HEK293 (cell line): Measurements from ENCODE around the gene POLR3C.

Experiments used
- CTCF ChIA-PET: fragments of 350-600 bp; formaldehyde crosslinking; extraction: SDS; loops from one replicate; lab custom pipeline; 2021; ENCODE audit warnings: antibody characterized with exemption; lab: Yijun Ruan, JAX
- POLR2A ChIA-PET: fragments of 300-600 bp; formaldehyde crosslinking; extraction: SDS; loops from one replicate; lab custom pipeline; 2020; ENCODE audit warnings: antibody characterized with exemption, inconsistent platforms; lab: Yijun Ruan, JAX
- H3K27ac ChIP-seq: fragments of 200-500 bp; sonication (Bioruptor generic); 2 replicates; pipeline ENCODE4 v1.5.1; 2014; ENCODE audit warnings: low read depth, low read length, control low read depth, inconsistent platforms; ENCODE audit errors: extremely low read depth
- H3K36me3 ChIP-seq, 2 experiments: fragments of 200-500 bp in 1 of 2; sonication (Bioruptor generic) in 1 of 2; 1 replicate in 1 of 2; 2 replicates in 1 of 2; pipeline ENCODE4 v1.5.1; 2014 to 2017; ENCODE audit warnings: inconsistent platforms in 2 of 2, low read length in 2 of 2; ENCODE audit not compliant: control insufficient read depth in 2 of 2, insufficient read depth in 1 of 2
- H3K4me1 ChIP-seq: fragments of 200-500 bp; sonication (Bioruptor generic); 2 replicates; pipeline ENCODE4 v1.5.1; 2014; ENCODE audit warnings: mild to moderate bottlenecking, low read length, inconsistent platforms; ENCODE audit not compliant: control insufficient read depth, insufficient read depth
- H3K4me3 ChIP-seq: 2 replicates; pipeline ENCODE4 v1.5.1; 2011; ENCODE audit warnings: low read depth, mild to moderate bottlenecking, control low read depth, low read length, moderate library complexity
- H3K9me3 ChIP-seq: fragments of 200-500 bp; sonication (Bioruptor generic); 2 replicates; pipeline ENCODE4 v1.5.1; 2014; ENCODE audit warnings: low read depth, low read length, inconsistent platforms; ENCODE audit not compliant: control insufficient read depth, insufficient read depth
- ATF2 ChIP-seq: fragments of 450-650 bp; formaldehyde crosslinking; IDR thresholded peaks from 2 replicates; pipeline ENCODE4 v1.5.1; 2016; ENCODE audit warnings: missing biosample characterization, missing genetic modification characterization, low read depth
- BCL11A ChIP-seq: fragments of 450-650 bp; formaldehyde crosslinking; IDR thresholded peaks from 2 replicates; pipeline ENCODE4 v1.5.1; 2016; ENCODE audit warnings: low read depth, missing biosample characterization, missing genetic modification characterization
- BCL11B ChIP-seq: fragments of 450-650 bp; formaldehyde crosslinking; IDR thresholded peaks from 2 replicates; pipeline ENCODE4 v1.5.1; 2016; ENCODE audit warnings: low read depth, missing biosample characterization, missing genetic modification characterization
- EGR2 ChIP-seq: fragments of 450-650 bp; formaldehyde crosslinking; IDR thresholded peaks from 2 replicates; pipeline ENCODE4 v1.5.1; 2016; ENCODE audit warnings: low read depth, missing biosample characterization, missing genetic modification characterization
- GLIS2 ChIP-seq: fragments of 450-650 bp; formaldehyde crosslinking; IDR thresholded peaks from 2 replicates; pipeline ENCODE4 v1.5.1; 2016; ENCODE audit warnings: missing biosample characterization, missing genetic modification characterization
- KLF1 ChIP-seq: fragments of 450-650 bp; formaldehyde crosslinking; IDR thresholded peaks from 2 replicates; pipeline ENCODE4 v1.5.1; 2016; ENCODE audit warnings: missing biosample characterization, missing genetic modification characterization
- KLF10 ChIP-seq: fragments of 450-650 bp; IDR thresholded peaks from 2 replicates; pipeline ENCODE4 v1.5.1; 2018; ENCODE audit warnings: missing biosample characterization, mild to moderate bottlenecking, missing genetic modification characterization
- KLF16 ChIP-seq: fragments of 450-650 bp; formaldehyde crosslinking; IDR thresholded peaks from 2 replicates; pipeline ENCODE4 v1.5.1; 2017; ENCODE audit warnings: missing biosample characterization, missing genetic modification characterization
- KLF9 ChIP-seq: fragments of 450-650 bp; formaldehyde crosslinking; IDR thresholded peaks from 2 replicates; pipeline ENCODE4 v1.5.1; 2016; ENCODE audit warnings: missing biosample characterization, missing genetic modification characterization, low read depth
- PRDM10 ChIP-seq: fragments of 450-650 bp; formaldehyde crosslinking; IDR thresholded peaks from 2 replicates; pipeline ENCODE4 v1.5.1; 2016; ENCODE audit warnings: missing biosample characterization, missing genetic modification characterization
- SETDB1 ChIP-seq: IDR thresholded peaks from one replicate; pipeline ENCODE4 v1.6.1; 2017; ENCODE audit warnings: mild to moderate bottlenecking, low read length, moderate library complexity, mixed read lengths; ENCODE audit not compliant: insufficient read length
- ZBTB17 ChIP-seq: fragments of 450-650 bp; formaldehyde crosslinking; IDR thresholded peaks from 2 replicates; pipeline ENCODE4 v1.5.1; 2016; ENCODE audit warnings: missing biosample characterization, missing genetic modification characterization
- ZBTB20 ChIP-seq: fragments of 450-650 bp; formaldehyde crosslinking; IDR thresholded peaks from 2 replicates; pipeline ENCODE4 v1.5.1; 2016; ENCODE audit warnings: missing biosample characterization, missing genetic modification characterization
- ZBTB21 ChIP-seq: fragments of 450-650 bp; formaldehyde crosslinking; IDR thresholded peaks from 2 replicates; pipeline ENCODE4 v1.5.1; 2017; ENCODE audit warnings: missing biosample characterization, missing genetic modification characterization
- ZBTB7A ChIP-seq: fragments of 450-650 bp; formaldehyde crosslinking; IDR thresholded peaks from 2 replicates; pipeline ENCODE4 v1.5.1; 2016; ENCODE audit warnings: low read depth, missing biosample characterization, missing genetic modification characterization
- ZNF146 ChIP-seq: fragments of 450-650 bp; formaldehyde crosslinking; IDR thresholded peaks from 2 replicates; pipeline ENCODE4 v1.5.1; 2016; ENCODE audit warnings: missing biosample characterization, missing genetic modification characterization
- ZNF341 ChIP-seq: fragments of 450-650 bp; formaldehyde crosslinking; IDR thresholded peaks from 2 replicates; pipeline ENCODE4; 2016; ENCODE audit warnings: low read depth, missing biosample characterization, missing genetic modification characterization
- ZNF354C ChIP-seq: fragments of 450-650 bp; formaldehyde crosslinking; IDR thresholded peaks from 2 replicates; pipeline ENCODE4 v1.5.1; 2016; ENCODE audit warnings: missing biosample characterization, missing genetic modification characterization, low read depth, borderline replicate concordance
- ZNF391 ChIP-seq: fragments of 450-650 bp; formaldehyde crosslinking; IDR thresholded peaks from 2 replicates; pipeline ENCODE4 v1.5.1; 2016; ENCODE audit warnings: low read depth, missing biosample characterization, missing genetic modification characterization, borderline replicate concordance
- ZNF555 ChIP-seq: fragments of 450-650 bp; formaldehyde crosslinking; conservative IDR thresholded peaks from 2 replicates; pipeline ENCODE4 v1.5.1; 2017; ENCODE audit warnings: missing biosample characterization, mild to moderate bottlenecking, missing genetic modification characterization, inconsistent platforms
- ZNF558 ChIP-seq: fragments of 450-650 bp; formaldehyde crosslinking; IDR thresholded peaks from 2 replicates; pipeline ENCODE4 v1.5.1; 2016; ENCODE audit warnings: missing biosample characterization, missing genetic modification characterization
- ZNF621 ChIP-seq: fragments of 450-650 bp; formaldehyde crosslinking; IDR thresholded peaks from 2 replicates; pipeline ENCODE4 v1.5.1; 2017; ENCODE audit warnings: missing biosample characterization, missing genetic modification characterization
- ZNF629 ChIP-seq: fragments of 450-650 bp; formaldehyde crosslinking; IDR thresholded peaks from 2 replicates; pipeline ENCODE4 v1.5.1; 2017; ENCODE audit warnings: missing biosample characterization, missing genetic modification characterization
- ZNF76 ChIP-seq: fragments of 450-650 bp; formaldehyde crosslinking; IDR thresholded peaks from 2 replicates; pipeline ENCODE4; 2016; ENCODE audit warnings: low read depth, missing biosample characterization, missing genetic modification characterization, borderline replicate concordance
- ZSCAN5A ChIP-seq: fragments of 450-650 bp; formaldehyde crosslinking; IDR thresholded peaks from 2 replicates; pipeline ENCODE4 v1.5.1; 2016; ENCODE audit warnings: missing biosample characterization, missing genetic modification characterization

Gene POLR3C

GRCh38 chr1:145858238-145858900 lies 34.4 kb downstream of the POLR3C start (continued):
- TF ChIP-seq PRDM10 (tag by site-specific recombination) (peak; percentile 87), EGR2 (tag by site-specific recombination) (peak; percentile 17; the same call in 1 of the 2 replicates), GLIS2 (tag by site-specific recombination) (peak; percentile 42), ZNF76 (0 out of 2 replicates have a peak, but pooled peaks have one; percentile 15), ZNF621 (tag by site-specific recombination) (no peak), ZNF146 (tag by site-specific recombination) (no peak), SETDB1 (peak; percentile 69), KLF9 (tag by site-specific recombination) (peak; percentile 77)

- Histone ChIP-seq H3K36me3 (peaks cover 4 to 31% of the 10 kb centered on the region in 2 experiments), H3K9me3 (no peaks in the 10 kb centered on the region), H3K4me3 (peak within 1 kb of the TSS; percentile 68), H3K27ac (peak within 1 kb of the TSS; percentile 65; the same call in 1 of the 2 replicates), H3K4me1 (no peaks in the 10 kb centered on the region)
- CTCF ChIA-PET, result interaction anchor here (0.9 to 9.6 kb wide), 12 partner anchors 11 to 173 kb away, joined by 3 to 190 read pairs (median 4); partner anchors contain the start of genes ANKRD35, ITGA10 and NUDT17
- POLR2A ChIA-PET, result interaction anchor here (0.6 to 4.6 kb wide), 29 partner anchors 10 to 578 kb away, joined by 3 to 127 read pairs (median 5); partner anchors contain the start of genes ANKRD34A, ANKRD35, LIX1L and NUDT17
- peak; percentile 80 for TF ChIP-seq ZBTB7A (tag by site-specific recombination)
- TF ChIP-seq ZSCAN5A (tag by site-specific recombination), result 0 out of 2 replicates have a peak, but pooled peaks have one; percentile 28
- TF ChIP-seq ZNF354C (tag by site-specific recombination), result no peak
- no peak for TF ChIP-seq ZNF558 (tag by site-specific recombination)
- 0 out of 2 replicates have a peak, but pooled peaks have one; percentile 9 for TF ChIP-seq BCL11B (tag by site-specific recombination)
- TF ChIP-seq BCL11A (tag by site-specific recombination), result no peak
- TF ChIP-seq ZBTB20 (tag by site-specific recombination), result peak; percentile 64; the same call in 1 of the 2 replicates
- TF ChIP-seq KLF10 (tag by site-specific recombination), result peak; percentile 97
- peak; percentile 94 for TF ChIP-seq GLIS2 (tag by site-specific recombination)
- TF ChIP-seq ZNF621 (tag by site-specific recombination), result no peak
- TF ChIP-seq KLF16 (tag by site-specific recombination), result peak; percentile 84; the same call in 1 of the 2 replicates
- TF ChIP-seq ZBTB17 (tag by site-specific recombination), result peak; percentile 75; the same call in 1 of the 2 replicates
- peak; percentile 79 for TF ChIP-seq KLF1 (tag by site-specific recombination)
- no peak for TF ChIP-seq ZNF555 (tag by site-specific recombination)
- TF ChIP-seq ZNF341, result peak; percentile 98
- TF ChIP-seq ZBTB21 (tag by site-specific recombination), result no peak
- no peak for TF ChIP-seq ATF2
- no peak for TF ChIP-seq ZNF391 (tag by site-specific recombination)
- peak; percentile 35; the same call in 1 of the 2 replicates for TF ChIP-seq ZNF629 (tag by site-specific recombination)
- TF ChIP-seq PRDM10 (tag by site-specific recombination), result peak; percentile 64
These were observed 35.0 kb downstream of the POLR3C start, which contains the start of gene PIAS3 for GRCh38 chr1:145858901-145859490. Gene PIAS3, minus strand, starts transcription at chr1:145859081. Its CDS starts 91 bp downstream, at chr1:145858990.
